ENCODE measurements around the gene MAN1C1.

DNA sequence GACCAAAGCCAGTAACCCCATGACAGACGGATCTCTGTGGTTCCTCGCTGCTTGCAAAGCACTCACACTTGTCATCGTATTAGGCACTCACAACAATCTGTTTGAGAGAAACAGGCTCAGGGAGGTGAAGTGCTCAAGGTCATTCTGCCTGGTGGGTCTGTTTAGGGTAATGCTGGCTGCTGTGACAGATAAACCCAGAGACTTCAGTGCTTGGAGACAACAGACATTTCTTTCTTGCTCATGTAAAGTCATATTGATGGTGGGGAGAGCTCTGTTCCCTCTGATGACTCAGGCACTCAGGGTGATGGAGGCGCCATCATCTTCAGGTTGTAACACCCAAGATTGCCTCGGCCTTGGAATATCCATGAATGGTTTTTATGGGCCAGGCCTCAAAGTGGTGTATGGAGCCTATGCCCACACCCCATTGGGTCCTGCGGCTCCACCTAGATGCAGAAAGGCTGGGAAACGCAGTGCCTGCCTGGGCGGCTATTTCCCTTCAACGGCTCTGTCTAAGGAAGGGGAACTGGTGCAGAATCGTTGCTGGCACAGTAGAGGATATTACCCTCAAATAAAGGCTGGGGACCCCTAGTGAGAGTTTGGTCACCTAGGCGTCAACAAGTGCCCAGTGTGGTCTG, 111.8 kb downstream of the MAN1C1 start:
- TF ChIP-seq, protein P1, sequence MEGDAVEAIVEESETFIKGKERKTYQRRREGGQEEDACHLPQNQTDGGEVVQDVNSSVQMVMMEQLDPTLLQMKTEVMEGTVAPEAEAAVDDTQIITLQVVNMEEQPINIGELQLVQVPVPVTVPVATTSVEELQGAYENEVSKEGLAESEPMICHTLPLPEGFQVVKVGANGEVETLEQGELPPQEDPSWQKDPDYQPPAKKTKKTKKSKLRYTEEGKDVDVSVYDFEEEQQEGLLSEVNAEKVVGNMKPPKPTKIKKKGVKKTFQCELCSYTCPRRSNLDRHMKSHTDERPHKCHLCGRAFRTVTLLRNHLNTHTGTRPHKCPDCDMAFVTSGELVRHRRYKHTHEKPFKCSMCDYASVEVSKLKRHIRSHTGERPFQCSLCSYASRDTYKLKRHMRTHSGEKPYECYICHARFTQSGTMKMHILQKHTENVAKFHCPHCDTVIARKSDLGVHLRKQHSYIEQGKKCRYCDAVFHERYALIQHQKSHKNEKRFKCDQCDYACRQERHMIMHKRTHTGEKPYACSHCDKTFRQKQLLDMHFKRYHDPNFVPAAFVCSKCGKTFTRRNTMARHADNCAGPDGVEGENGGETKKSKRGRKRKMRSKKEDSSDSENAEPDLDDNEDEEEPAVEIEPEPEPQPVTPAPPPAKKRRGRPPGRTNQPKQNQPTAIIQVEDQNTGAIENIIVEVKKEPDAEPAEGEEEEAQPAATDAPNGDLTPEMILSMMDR (IDR thresholded peaks at IDR 0.05) = no peak
- no peak for TF ChIP-seq POLR2AphosphoS5 (IDR thresholded peaks at IDR 0.05; ENCODE audit: low read depth, low read length)
- TF ChIP-seq, protein P2, sequence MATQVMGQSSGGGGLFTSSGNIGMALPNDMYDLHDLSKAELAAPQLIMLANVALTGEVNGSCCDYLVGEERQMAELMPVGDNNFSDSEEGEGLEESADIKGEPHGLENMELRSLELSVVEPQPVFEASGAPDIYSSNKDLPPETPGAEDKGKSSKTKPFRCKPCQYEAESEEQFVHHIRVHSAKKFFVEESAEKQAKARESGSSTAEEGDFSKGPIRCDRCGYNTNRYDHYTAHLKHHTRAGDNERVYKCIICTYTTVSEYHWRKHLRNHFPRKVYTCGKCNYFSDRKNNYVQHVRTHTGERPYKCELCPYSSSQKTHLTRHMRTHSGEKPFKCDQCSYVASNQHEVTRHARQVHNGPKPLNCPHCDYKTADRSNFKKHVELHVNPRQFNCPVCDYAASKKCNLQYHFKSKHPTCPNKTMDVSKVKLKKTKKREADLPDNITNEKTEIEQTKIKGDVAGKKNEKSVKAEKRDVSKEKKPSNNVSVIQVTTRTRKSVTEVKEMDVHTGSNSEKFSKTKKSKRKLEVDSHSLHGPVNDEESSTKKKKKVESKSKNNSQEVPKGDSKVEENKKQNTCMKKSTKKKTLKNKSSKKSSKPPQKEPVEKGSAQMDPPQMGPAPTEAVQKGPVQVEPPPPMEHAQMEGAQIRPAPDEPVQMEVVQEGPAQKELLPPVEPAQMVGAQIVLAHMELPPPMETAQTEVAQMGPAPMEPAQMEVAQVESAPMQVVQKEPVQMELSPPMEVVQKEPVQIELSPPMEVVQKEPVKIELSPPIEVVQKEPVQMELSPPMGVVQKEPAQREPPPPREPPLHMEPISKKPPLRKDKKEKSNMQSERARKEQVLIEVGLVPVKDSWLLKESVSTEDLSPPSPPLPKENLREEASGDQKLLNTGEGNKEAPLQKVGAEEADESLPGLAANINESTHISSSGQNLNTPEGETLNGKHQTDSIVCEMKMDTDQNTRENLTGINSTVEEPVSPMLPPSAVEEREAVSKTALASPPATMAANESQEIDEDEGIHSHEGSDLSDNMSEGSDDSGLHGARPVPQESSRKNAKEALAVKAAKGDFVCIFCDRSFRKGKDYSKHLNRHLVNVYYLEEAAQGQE (IDR thresholded peaks at IDR 0.05; ENCODE audit: insufficient read depth in 1 of 2, low read depth in 2 of 2, low read length in 1 of 2) = no peak
- no peak for TF ChIP-seq SIN3A (IDR thresholded peaks at IDR 0.05; ENCODE audit: borderline replicate concordance, insufficient read depth, low read depth, low read length)
- no peak for TF ChIP-seq TCF7L2 (IDR thresholded peaks at IDR 0.05; ENCODE audit: low read depth, low read length)
